Measurements from ENCODE around the gene ARHGEF28.

- TF ChIP-seq, protein P1, sequence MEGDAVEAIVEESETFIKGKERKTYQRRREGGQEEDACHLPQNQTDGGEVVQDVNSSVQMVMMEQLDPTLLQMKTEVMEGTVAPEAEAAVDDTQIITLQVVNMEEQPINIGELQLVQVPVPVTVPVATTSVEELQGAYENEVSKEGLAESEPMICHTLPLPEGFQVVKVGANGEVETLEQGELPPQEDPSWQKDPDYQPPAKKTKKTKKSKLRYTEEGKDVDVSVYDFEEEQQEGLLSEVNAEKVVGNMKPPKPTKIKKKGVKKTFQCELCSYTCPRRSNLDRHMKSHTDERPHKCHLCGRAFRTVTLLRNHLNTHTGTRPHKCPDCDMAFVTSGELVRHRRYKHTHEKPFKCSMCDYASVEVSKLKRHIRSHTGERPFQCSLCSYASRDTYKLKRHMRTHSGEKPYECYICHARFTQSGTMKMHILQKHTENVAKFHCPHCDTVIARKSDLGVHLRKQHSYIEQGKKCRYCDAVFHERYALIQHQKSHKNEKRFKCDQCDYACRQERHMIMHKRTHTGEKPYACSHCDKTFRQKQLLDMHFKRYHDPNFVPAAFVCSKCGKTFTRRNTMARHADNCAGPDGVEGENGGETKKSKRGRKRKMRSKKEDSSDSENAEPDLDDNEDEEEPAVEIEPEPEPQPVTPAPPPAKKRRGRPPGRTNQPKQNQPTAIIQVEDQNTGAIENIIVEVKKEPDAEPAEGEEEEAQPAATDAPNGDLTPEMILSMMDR (IDR thresholded peaks at IDR 0.05; ENCODE audit: low read depth, low read length) = no peak
- TF ChIP-seq POLR2A (IDR thresholded peaks at IDR 0.05; ENCODE audit: extremely low read depth, insufficient read length) (no peak), MAX (IDR thresholded peaks at IDR 0.05; ENCODE audit: low read depth, low read length) (no peak), MYC (IDR thresholded peaks at IDR 0.05; ENCODE audit: low read depth, low read length) (no peak)
These were observed 312.4 kb downstream of the ARHGEF28 start for GRCh38 chr5:73938280-73938937.

Measured in NB4 (cell line).